IMR-90 (cell line): Measurements from ENCODE around the gene PPP2R2D. TPM values are rescaled to one million over a fixed set of nuclear protein-coding genes. Genes with fewer than 3 reads are reported as not detected.

Source experiments
- ATAC-seq: fragments of 200-7000 bp; cut with Tn5 transposase; 2 replicates; pipeline ENCODE4 v1.9.1; 2020; ENCODE audit warnings: low read depth, mild to moderate bottlenecking, moderate library complexity
- BruUV-seq: library from RNA; stranded (reverse); fragments of 400-500 nt; replicated peaks from 2 replicates; lab custom pipeline; 2021; lab: Mats Ljungman, UMichigan
- CTCF ChIA-PET: fragments of 300-600 bp; formaldehyde crosslinking; extraction: SDS; loops from one replicate; lab custom pipeline; 2021; ENCODE audit warnings: antibody characterized with exemption; lab: Yijun Ruan, JAX
- POLR2A ChIA-PET: fragments of 300-600 bp; sonication (Branson Sonifier 250); formaldehyde crosslinking; loops from one replicate; lab custom pipeline; 2022; ENCODE audit warnings: antibody characterized with exemption; ENCODE audit not compliant: unreplicated experiment; lab: Charles Lee
- DNase-seq: peaks from one replicate; pipeline ENCODE4 v3.0.0; 2013
- H2AFZ ChIP-seq: replicated peaks from 2 replicates; pipeline ENCODE3; 2013; ENCODE audit warnings: low read length, mild to moderate bottlenecking; ENCODE audit not compliant: poor library complexity
- H2AK5ac ChIP-seq: 2 replicates; pipeline ENCODE4 v1.6.1; 2013; ENCODE audit warnings: low read depth, low read length, inconsistent platforms
- H2AK9ac ChIP-seq: replicated peaks from 2 replicates; pipeline ENCODE3; 2013; ENCODE audit warnings: mild to moderate bottlenecking, low read depth, low read length, moderate library complexity; ENCODE audit not compliant: poor library complexity
- H2BK120ac ChIP-seq: 2 replicates; pipeline ENCODE4 v1.6.1; 2013; ENCODE audit warnings: low read depth, low read length, inconsistent platforms
- H2BK15ac ChIP-seq: 3 replicates; pipeline ENCODE4 v1.6.1; 2013; ENCODE audit warnings: low read depth, low read length, inconsistent platforms
- H2BK20ac ChIP-seq: 2 replicates; pipeline ENCODE4 v1.6.1; 2013; ENCODE audit warnings: low read depth, mild to moderate bottlenecking, inconsistent platforms, low read length, moderate library complexity
- H2BK5ac ChIP-seq: 2 replicates; pipeline ENCODE4 v1.6.1; 2013; ENCODE audit warnings: mild to moderate bottlenecking, low read depth, low read length, inconsistent platforms; ENCODE audit not compliant: poor library complexity, severe bottlenecking
- H3K14ac ChIP-seq: replicated peaks from 2 replicates; pipeline ENCODE4 v1.6.1; 2013; ENCODE audit warnings: low read depth, low read length, inconsistent platforms
- H3K18ac ChIP-seq: 2 replicates; pipeline ENCODE4 v1.6.1; 2013; ENCODE audit warnings: low read depth, low read length, control low read depth
- H3K23ac ChIP-seq: 2 replicates; pipeline ENCODE4 v1.6.1; 2013; ENCODE audit warnings: low read depth, low read length, inconsistent platforms
- H3K27ac ChIP-seq: 2 replicates; pipeline ENCODE4 v1.5.1; 2013; ENCODE audit warnings: mild to moderate bottlenecking, control low read depth, low read length; ENCODE audit not compliant: insufficient read depth
- H3K27me3 ChIP-seq: 2 replicates; pipeline ENCODE4 v1.6.1; 2013; ENCODE audit warnings: low read length; ENCODE audit not compliant: control insufficient read depth, insufficient read depth
- H3K36me3 ChIP-seq: 2 replicates; pipeline ENCODE4 v1.6.1; 2013; ENCODE audit warnings: low read length, mixed read lengths; ENCODE audit not compliant: control insufficient read depth, insufficient read depth
- H3K4ac ChIP-seq: 2 replicates; pipeline ENCODE4 v1.6.1; 2013; ENCODE audit warnings: low read depth, low read length, inconsistent platforms
- H3K4me1 ChIP-seq: 2 replicates; pipeline ENCODE4 v1.6.1; 2013; ENCODE audit warnings: low read length, mixed read lengths; ENCODE audit not compliant: control insufficient read depth, insufficient read depth
- H3K4me2 ChIP-seq: 2 replicates; pipeline ENCODE4 v1.6.1; 2013; ENCODE audit warnings: low read depth, mild to moderate bottlenecking, control low read depth, low read length, moderate library complexity
- H3K4me3 ChIP-seq: 2 replicates; pipeline ENCODE4 v1.5.1; 2013; ENCODE audit warnings: low read depth, mild to moderate bottlenecking, control low read depth, low read length, moderate library complexity; ENCODE audit not compliant: insufficient read depth
- H3K56ac ChIP-seq: 2 replicates; pipeline ENCODE4 v1.6.1; 2013; ENCODE audit warnings: low read length, inconsistent platforms; ENCODE audit not compliant: insufficient read depth; ENCODE audit errors: extremely low read depth
- H3K79me1 ChIP-seq, 2 experiments: 2 replicates each; pipeline ENCODE4 v1.6.1; 2013; ENCODE audit warnings: low read length in 2 of 2, inconsistent platforms in 1 of 2, low read depth in 1 of 2
- H3K9ac ChIP-seq: 2 replicates; pipeline ENCODE4 v1.6.1; 2013; ENCODE audit warnings: low read depth, low read length, control low read depth
- H3K9me1 ChIP-seq: 2 replicates; pipeline ENCODE4 v1.6.1; 2013; ENCODE audit warnings: low read length, inconsistent platforms; ENCODE audit not compliant: insufficient read depth
- H3K9me3 ChIP-seq: 2 replicates; pipeline ENCODE4 v1.6.1; 2013; ENCODE audit warnings: low read length; ENCODE audit not compliant: control insufficient read depth, insufficient read depth
- H4K20me1 ChIP-seq: 2 replicates; pipeline ENCODE4 v1.6.1; 2013; ENCODE audit warnings: low read length, inconsistent platforms; ENCODE audit not compliant: insufficient read depth
- H4K5ac ChIP-seq: 2 replicates; pipeline ENCODE4 v1.6.1; 2013; ENCODE audit warnings: mild to moderate bottlenecking, low read depth, low read length, control low read depth
- H4K8ac ChIP-seq, 2 experiments: 2 replicates each; pipeline ENCODE4 v1.6.1; 2013; ENCODE audit warnings: low read depth in 2 of 2, low read length in 2 of 2, control low read depth in 1 of 2, inconsistent platforms in 1 of 2
- H4K91ac ChIP-seq: 2 replicates; pipeline ENCODE4 v1.6.1; 2013; ENCODE audit warnings: low read depth, low read length, inconsistent platforms; ENCODE audit not compliant: insufficient read depth
- CTCF ChIP-seq: conservative IDR thresholded peaks from 2 replicates; pipeline ENCODE4 v1.5.1; 2012; ENCODE audit warnings: mild to moderate bottlenecking, low read depth, low read length, improper control_type of control experiment
- MXI1 ChIP-seq: IDR thresholded peaks from 2 replicates; pipeline ENCODE4 v1.6.1; 2012; ENCODE audit warnings: low read depth, mild to moderate bottlenecking, low read length, moderate library complexity, borderline replicate concordance
- POLR2A ChIP-seq: IDR thresholded peaks from 2 replicates; pipeline ENCODE4 v1.6.1; 2012; ENCODE audit warnings: mild to moderate bottlenecking, low read depth, low read length
- RAD21 ChIP-seq: IDR thresholded peaks from 2 replicates; pipeline ENCODE4 v1.6.1; 2012; ENCODE audit warnings: low read length, improper control_type of control experiment
- USF2 ChIP-seq: fragments of 150-350 bp; IDR thresholded peaks from 2 replicates; pipeline ENCODE4 v1.6.1; 2017; ENCODE audit warnings: mild to moderate bottlenecking, antibody characterized with exemption, low read length, low read depth
- whole genome bisulfite sequencing, 2 experiments: methylation state at CpG; one replicate each; pipeline versions ENCODE4 v1.1.5 to v1.1.7; 2013; ENCODE audit warnings: missing lambda C conversion rate in 2 of 2; ENCODE audit not compliant: insufficient read length in 1 of 2; ENCODE audit errors: extremely low coverage in 2 of 2; 5-methylcytosine and 5-hydroxymethylcytosine counted together
- dilution Hi-C: fragments of 300-500 bp; cut with HindIII; formaldehyde crosslinking; loops from one replicate; pipeline ENCODE4 v1.14.3; 2018; ENCODE audit warnings: low sequenced_read_pairs; ENCODE audit not compliant: unreplicated experiment
- in situ Hi-C: fragments of 300-500 bp; cut with MboI; formaldehyde crosslinking; loops from 3 replicates; pipeline ENCODE4 v1.14.3; 2019; ENCODE audit warnings: low sequenced_read_pairs, inconsistent platforms, mixed read lengths
- intact Hi-C: fragments of 100-400 bp; cut with micrococcal nuclease; formaldehyde crosslinking; loops from 2 replicates; pipeline ENCODE4 v1.10.0; 2022
- polyA plus RNA-seq, 3 experiments: library from polyadenylated mRNA; depleted of rRNA; stranded (reverse); fragments of >200 nt; gene quantifications; 2 replicates each; pipeline ENCODE4 v1.2.3, GENCODE V29; 2012; ENCODE audit warnings: low replicate concordance in 1 of 3
- total RNA-seq: library from RNA; depleted of rRNA; stranded (reverse); fragments of >200 nt; gene quantifications from 2 replicates; pipeline ENCODE4 v1.2.3, GENCODE V29; 2012

Gene PPP2R2D
- total and polyA plus RNA-seq, 2 of the 4 experiments (the other 2 are of a cell fraction) = 22.8 to 23.8 TPM

GRCh38 chr10:131898061-131898460, 2.7 kb upstream of the PPP2R2D start:
- Histone ChIP-seq H3K56ac (no peak overlapping the region), H3K36me3 (no peaks in the 10 kb centered on the region), H3K9me1 (peaks cover 6% of the 10 kb centered on the region; the same call in 1 of the 2 replicates), H2BK15ac (no peak overlapping the region), H3K4me3 (no peak overlapping the region), H2AFZ (no peak overlapping the region), H3K27me3 (peaks cover 40% of the 10 kb centered on the region), H3K27ac (no peak overlapping the region), H4K20me1 (peaks cover 11% of the 10 kb centered on the region; the same call in 1 of the 2 replicates), H3K4ac (no peak overlapping the region), H2BK20ac (no peak overlapping the region), H2AK9ac (no peak overlapping the region), H3K4me1 (peaks cover 2% of the 10 kb centered on the region; the same call in 1 of the 2 replicates), H3K23ac (no peak overlapping the region), H3K4me2 (no peak overlapping the region), H4K91ac (no peak overlapping the region), H3K9me3 (no peaks in the 10 kb centered on the region; the same call in 1 of the 2 replicates), H3K79me1 (peaks cover 3 to 8% of the 10 kb centered on the region in 2 experiments; a peak in 2 of 4 replicates), H3K9ac (no peak overlapping the region), H2BK5ac (no peak overlapping the region), H4K5ac (no peak overlapping the region), H4K8ac (no peak overlapping the region), H2BK120ac (no peak overlapping the region), H2AK5ac (no peak overlapping the region), H3K18ac (no peak overlapping the region), H3K14ac (no peak overlapping the region)
- dilution Hi-C loops = no loop called here
- ChIA-PET POLR2A (no interaction called here), CTCF (interaction anchor here (2.3 kb wide), 1 partner anchor 12 kb away, joined by 8 read pairs; no protein-coding TSS in a partner anchor)
- in situ Hi-C loops = no loop called here
- 59% methylated on average over 4 of the region's 8 CpGs; no CpG with 5 or more reads in 1 of the 2 experiments for WGBS, 2 experiments
- BruUV-seq = no TSS peak
- TF ChIP-seq POLR2A = no peak
- TF ChIP-seq USF2 = no peak
- TF ChIP-seq CTCF = no peak
- no peak for TF ChIP-seq RAD21
- TF ChIP-seq MXI1 = no peak
- intact Hi-C loops = no loop called here
- ATAC-seq = no peak
- no peak for DNase-seq
